Nephron progenitor cell (in vitro differentiated cells): ENCODE results near the gene TMEM26.

Source experiments
- DNase-seq: peaks from one replicate; pipeline ENCODE4 v3.0.0; 2021
- H3K27ac Mint-ChIP-seq: 2 replicates; pipeline ENCODE4 v1.8.0; 2021; ENCODE audit warnings: mild to moderate bottlenecking, moderate library complexity, mixed read lengths
- H3K27me3 Mint-ChIP-seq: 2 replicates; pipeline ENCODE4 v1.8.0; 2021; ENCODE audit warnings: mild to moderate bottlenecking, low read depth, mixed read lengths; ENCODE audit not compliant: poor library complexity
- H3K36me3 Mint-ChIP-seq: 2 replicates; pipeline ENCODE4 v1.8.0; 2021; ENCODE audit warnings: low read depth, mixed read lengths
- H3K4me1 Mint-ChIP-seq: 2 replicates; pipeline ENCODE4 v1.8.0; 2021; ENCODE audit warnings: mixed read lengths
- H3K4me3 Mint-ChIP-seq: 2 replicates; pipeline ENCODE4 v1.8.0; 2021; ENCODE audit warnings: mild to moderate bottlenecking, moderate library complexity, mixed read lengths
- H3K9me3 Mint-ChIP-seq: 2 replicates; pipeline ENCODE4 v1.8.0; 2021; ENCODE audit warnings: mild to moderate bottlenecking, moderate library complexity, mixed read lengths
- TF ChIP-seq, protein P1 (sequence below): fragments of 200-600 bp; sonication (generic); IDR thresholded peaks from 2 replicates; pipeline ENCODE4 v1.5.0; 2021; ENCODE audit warnings: antibody characterized with exemption

The TMEM26 gene

GRCh38 chr10:61439058-61439609 lies 14.0 kb downstream of the TMEM26 start:
- TF ChIP-seq, protein P1, sequence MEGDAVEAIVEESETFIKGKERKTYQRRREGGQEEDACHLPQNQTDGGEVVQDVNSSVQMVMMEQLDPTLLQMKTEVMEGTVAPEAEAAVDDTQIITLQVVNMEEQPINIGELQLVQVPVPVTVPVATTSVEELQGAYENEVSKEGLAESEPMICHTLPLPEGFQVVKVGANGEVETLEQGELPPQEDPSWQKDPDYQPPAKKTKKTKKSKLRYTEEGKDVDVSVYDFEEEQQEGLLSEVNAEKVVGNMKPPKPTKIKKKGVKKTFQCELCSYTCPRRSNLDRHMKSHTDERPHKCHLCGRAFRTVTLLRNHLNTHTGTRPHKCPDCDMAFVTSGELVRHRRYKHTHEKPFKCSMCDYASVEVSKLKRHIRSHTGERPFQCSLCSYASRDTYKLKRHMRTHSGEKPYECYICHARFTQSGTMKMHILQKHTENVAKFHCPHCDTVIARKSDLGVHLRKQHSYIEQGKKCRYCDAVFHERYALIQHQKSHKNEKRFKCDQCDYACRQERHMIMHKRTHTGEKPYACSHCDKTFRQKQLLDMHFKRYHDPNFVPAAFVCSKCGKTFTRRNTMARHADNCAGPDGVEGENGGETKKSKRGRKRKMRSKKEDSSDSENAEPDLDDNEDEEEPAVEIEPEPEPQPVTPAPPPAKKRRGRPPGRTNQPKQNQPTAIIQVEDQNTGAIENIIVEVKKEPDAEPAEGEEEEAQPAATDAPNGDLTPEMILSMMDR, result no peak
- Mint-ChIP-seq H3K9me3 (no peaks in the 10 kb centered on the region), H3K27ac (no peak overlapping the region), H3K36me3 (no peaks in the 10 kb centered on the region), H3K4me3 (no peak overlapping the region), H3K4me1 (peaks cover 4% of the 10 kb centered on the region), H3K27me3 (no peaks in the 10 kb centered on the region)
- no peak for DNase-seq

- Mint-ChIP-seq H3K27me3 (no peaks in the 10 kb centered on the region), H3K36me3 (no peaks in the 10 kb centered on the region), H3K4me1 (peaks cover 4% of the 10 kb centered on the region), H3K9me3 (no peaks in the 10 kb centered on the region), H3K27ac (no peak overlapping the region), H3K4me3 (no peak overlapping the region)
- no peak for DNase-seq
- TF ChIP-seq, protein P1, result no peak
These were observed 14.8 kb downstream of the TMEM26 start for GRCh38 chr10:61438141-61438988.

DNA sequence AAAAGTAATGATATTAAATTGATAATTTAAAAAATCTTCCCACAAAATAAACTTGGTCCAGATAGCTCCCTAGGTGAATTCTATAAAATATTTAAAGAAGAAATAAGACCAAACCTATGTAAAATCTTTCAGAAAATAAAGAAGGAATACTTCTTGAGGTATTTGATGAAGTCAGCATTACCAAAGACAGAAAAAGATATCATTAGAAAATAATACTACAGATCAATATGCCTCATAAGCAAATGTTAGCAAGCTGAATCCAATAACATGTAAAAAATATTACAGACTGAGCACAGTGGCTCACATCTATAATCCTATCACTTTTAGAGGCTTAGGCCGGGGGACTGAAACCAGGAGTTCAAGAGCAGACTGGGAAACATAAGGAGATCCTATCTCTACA lies 30.0 kb downstream of the TMEM26 start:
- Mint-ChIP-seq H3K27me3 (no peaks in the 10 kb centered on the region), H3K9me3 (peaks cover 35% of the 10 kb centered on the region), H3K4me1 (no peaks in the 10 kb centered on the region), H3K4me3 (no peak overlapping the region), H3K27ac (no peak overlapping the region), H3K36me3 (no peaks in the 10 kb centered on the region)
- TF ChIP-seq, protein P1, result no peak
- DNase-seq, result no peak

DNA sequence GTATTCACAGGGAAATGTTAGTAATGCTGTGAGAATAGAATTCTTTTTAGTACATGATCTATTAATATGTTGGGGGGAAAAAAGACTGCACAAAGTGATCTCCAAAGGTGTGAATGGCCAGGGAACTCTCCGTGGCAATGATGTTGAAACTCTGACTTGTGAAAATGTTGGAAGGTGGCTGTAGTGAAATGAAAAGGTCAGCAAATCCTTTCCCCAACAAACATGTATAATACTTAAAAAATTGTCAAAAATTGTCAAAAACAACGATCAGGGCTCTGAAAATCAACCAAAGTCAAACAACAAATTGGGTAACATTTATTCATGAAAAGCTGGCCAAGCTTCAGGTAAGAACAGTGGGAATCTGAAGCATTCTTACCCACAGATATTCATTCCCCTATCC lies 35.5 kb downstream of the TMEM26 start:
- no peaks in the 10 kb centered on the region for H3K4me1 Mint-ChIP-seq
- H3K4me3 Mint-ChIP-seq, result no peak overlapping the region
- no peaks in the 10 kb centered on the region for H3K27me3 Mint-ChIP-seq
- TF ChIP-seq, protein P1, result no peak
- H3K27ac Mint-ChIP-seq, result no peak overlapping the region
- DNase-seq, result no peak
- H3K36me3 Mint-ChIP-seq, result no peaks in the 10 kb centered on the region
- peaks cover 11% of the 10 kb centered on the region for H3K9me3 Mint-ChIP-seq

DNA sequence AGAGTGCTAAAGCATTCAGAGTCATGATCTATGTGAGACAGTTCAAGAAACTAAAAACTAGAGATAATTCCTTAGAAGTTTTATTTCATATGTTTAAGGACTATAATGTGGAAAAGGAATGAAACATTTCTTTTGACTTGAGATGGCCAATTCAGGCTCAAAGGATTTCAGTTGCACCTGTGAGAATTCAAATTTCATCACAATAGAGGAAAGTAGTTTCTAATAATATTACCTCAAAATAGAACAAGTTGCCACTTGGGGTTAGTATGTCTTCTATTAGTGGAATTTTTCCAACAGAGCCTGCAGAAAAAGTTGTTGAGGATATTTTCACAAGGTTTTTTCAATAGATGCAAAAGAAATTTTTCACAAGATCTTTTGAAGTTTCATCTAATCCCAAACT lies 37.4 kb downstream of the TMEM26 start:
- no peaks in the 10 kb centered on the region for H3K27me3 Mint-ChIP-seq
- no peak for DNase-seq
- H3K27ac Mint-ChIP-seq, result no peak overlapping the region
- H3K4me3 Mint-ChIP-seq, result no peak overlapping the region
- H3K4me1 Mint-ChIP-seq, result no peaks in the 10 kb centered on the region
- TF ChIP-seq, protein P1, result no peak
- H3K9me3 Mint-ChIP-seq, result no peaks in the 10 kb centered on the region
- no peaks in the 10 kb centered on the region for H3K36me3 Mint-ChIP-seq

- Mint-ChIP-seq H3K36me3 (no peaks in the 10 kb centered on the region), H3K9me3 (no peaks in the 10 kb centered on the region), H3K27me3 (no peaks in the 10 kb centered on the region), H3K4me1 (peaks cover 4% of the 10 kb centered on the region), H3K4me3 (no peak overlapping the region), H3K27ac (no peak overlapping the region)
- no peak for DNase-seq
- TF ChIP-seq, protein P1, result no peak
These were observed 41.5 kb downstream of the TMEM26 start for GRCh38 chr10:61411706-61412105.
